HFFc6 (cell line): Measurements from ENCODE around the gene GARIN3. TPM values are rescaled to one million over a fixed set of nuclear protein-coding genes. Genes with fewer than 3 reads are reported as not detected.

Experiments
- DNase-seq: peaks from one replicate; pipeline ENCODE4 v3.0.0-alpha.2; 2018
- H3K27ac Mint-ChIP-seq: 2 replicates; pipeline ENCODE4 v1.8.0; 2020; ENCODE audit warnings: mild to moderate bottlenecking, mixed read lengths
- H3K27me3 Mint-ChIP-seq: 2 replicates; pipeline ENCODE4 v1.8.0; 2021; ENCODE audit warnings: mild to moderate bottlenecking, moderate library complexity, mixed read lengths; ENCODE audit not compliant: insufficient read depth
- H3K36me3 Mint-ChIP-seq: 2 replicates; pipeline ENCODE4 v1.8.0; 2021; ENCODE audit warnings: low read depth, mixed read lengths
- H3K4me1 Mint-ChIP-seq: 2 replicates; pipeline ENCODE4 v1.8.0; 2020; ENCODE audit warnings: low read depth, mixed read lengths
- H3K4me3 Mint-ChIP-seq: 2 replicates; pipeline ENCODE4 v1.8.0; 2020; ENCODE audit warnings: mild to moderate bottlenecking, moderate library complexity, mixed read lengths
- H3K9me3 Mint-ChIP-seq: 2 replicates; pipeline ENCODE4 v1.8.0; 2020; ENCODE audit warnings: mild to moderate bottlenecking, mixed read lengths
- CTCF ChIP-seq: fragments of 200-600 bp; sonication (generic); IDR thresholded peaks from 2 replicates; pipeline ENCODE4 v1.5.0; 2021; ENCODE audit warnings: antibody characterized with exemption, mild to moderate bottlenecking
- total RNA-seq, 6 experiments: library from RNA; stranded (reverse); fragmentation: NEBNext Ultra II Directional; extraction: Animal tissue kit (Norgen Biotek cat#: 25700); gene quantifications; 2 replicates in 1 of 6; 3 replicates in 5 of 6; pipeline ENCODE4 v1.2.3, GENCODE V29; 2021

The GARIN3 gene
- total RNA-seq, 6 experiments from 2014 or later, result not detected

GRCh38 chr5:157162919-157163510 lies 3.0 kb downstream of the GARIN3 start:
- Mint-ChIP-seq H3K4me3 (no peak overlapping the region), H3K36me3 (no peaks in the 10 kb centered on the region), H3K27me3 (peaks cover 39% of the 10 kb centered on the region), H3K27ac (no peak overlapping the region), H3K4me1 (peaks cover 7% of the 10 kb centered on the region), H3K9me3 (no peaks in the 10 kb centered on the region)
- no peak for TF ChIP-seq CTCF
- DNase-seq, result no peak

GRCh38 chr5:157161996-157162395 lies 4.1 kb downstream of the GARIN3 start:
- Mint-ChIP-seq H3K9me3 (no peaks in the 10 kb centered on the region), H3K27me3 (peaks cover 39% of the 10 kb centered on the region), H3K4me1 (no peaks in the 10 kb centered on the region), H3K4me3 (no peak overlapping the region), H3K27ac (no peak overlapping the region), H3K36me3 (no peaks in the 10 kb centered on the region)
- no peak for TF ChIP-seq CTCF
- DNase-seq, result no peak

- H3K27ac Mint-ChIP-seq, result no peak overlapping the region
- no peaks in the 10 kb centered on the region for H3K9me3 Mint-ChIP-seq
- no peaks in the 10 kb centered on the region for H3K4me1 Mint-ChIP-seq
- H3K4me3 Mint-ChIP-seq, result no peak overlapping the region
- DNase-seq, result no peak
- peaks cover 34% of the 10 kb centered on the region for H3K27me3 Mint-ChIP-seq
- TF ChIP-seq CTCF, result no peak
- H3K36me3 Mint-ChIP-seq, result no peaks in the 10 kb centered on the region
Measured at GRCh38 chr5:157160001-157160400, 6.1 kb downstream of the GARIN3 start.

- Mint-ChIP-seq H3K27ac (no peak overlapping the region), H3K27me3 (peaks cover 33% of the 10 kb centered on the region), H3K4me1 (no peaks in the 10 kb centered on the region), H3K9me3 (no peaks in the 10 kb centered on the region), H3K4me3 (no peak overlapping the region), H3K36me3 (no peaks in the 10 kb centered on the region)
- DNase-seq, result no peak
- TF ChIP-seq CTCF, result no peak
Measured at GRCh38 chr5:157159209-157159751, 6.8 kb downstream of the GARIN3 start.

- TF ChIP-seq CTCF, result no peak
- H3K4me1 Mint-ChIP-seq, result no peaks in the 10 kb centered on the region
Measured at GRCh38 chr5:157157293-157157891, 8.7 kb downstream of the GARIN3 start.

More at GRCh38 chr5:157157293-157157891, 8.7 kb downstream of the GARIN3 start:
- Mint-ChIP-seq H3K27me3 (peaks cover 20% of the 10 kb centered on the region), H3K27ac (no peak overlapping the region), H3K9me3 (no peaks in the 10 kb centered on the region), H3K4me3 (no peak overlapping the region), H3K36me3 (no peaks in the 10 kb centered on the region)
- DNase-seq, result no peak
